ENCODE measurements around the gene FCRL6.

- TF ChIP-seq, protein P1, sequence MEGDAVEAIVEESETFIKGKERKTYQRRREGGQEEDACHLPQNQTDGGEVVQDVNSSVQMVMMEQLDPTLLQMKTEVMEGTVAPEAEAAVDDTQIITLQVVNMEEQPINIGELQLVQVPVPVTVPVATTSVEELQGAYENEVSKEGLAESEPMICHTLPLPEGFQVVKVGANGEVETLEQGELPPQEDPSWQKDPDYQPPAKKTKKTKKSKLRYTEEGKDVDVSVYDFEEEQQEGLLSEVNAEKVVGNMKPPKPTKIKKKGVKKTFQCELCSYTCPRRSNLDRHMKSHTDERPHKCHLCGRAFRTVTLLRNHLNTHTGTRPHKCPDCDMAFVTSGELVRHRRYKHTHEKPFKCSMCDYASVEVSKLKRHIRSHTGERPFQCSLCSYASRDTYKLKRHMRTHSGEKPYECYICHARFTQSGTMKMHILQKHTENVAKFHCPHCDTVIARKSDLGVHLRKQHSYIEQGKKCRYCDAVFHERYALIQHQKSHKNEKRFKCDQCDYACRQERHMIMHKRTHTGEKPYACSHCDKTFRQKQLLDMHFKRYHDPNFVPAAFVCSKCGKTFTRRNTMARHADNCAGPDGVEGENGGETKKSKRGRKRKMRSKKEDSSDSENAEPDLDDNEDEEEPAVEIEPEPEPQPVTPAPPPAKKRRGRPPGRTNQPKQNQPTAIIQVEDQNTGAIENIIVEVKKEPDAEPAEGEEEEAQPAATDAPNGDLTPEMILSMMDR (IDR thresholded peaks at IDR 0.05; ENCODE audit: low read length): no peak
- no peak for TF ChIP-seq EZH2 (IDR thresholded peaks at IDR 0.05; ENCODE audit: borderline replicate concordance, low read length)
Observed at GRCh38 chr1:159775716-159776115, 26.4 kb upstream of the FCRL6 start.

Measured in OCI-LY1 (cell line).